K562 (cell line): Measurements from ENCODE around the gene AMIGO1. TPM values are rescaled to one million over a fixed set of nuclear protein-coding genes. Genes with fewer than 3 reads are reported as not detected.

ENCODE experiments used
- BMI1 ChIP-seq: fragments of 150-350 bp; IDR thresholded peaks from 2 replicates; pipeline ENCODE4 v1.6.1; 2014; ENCODE audit warnings: low read length
- CHD4 ChIP-seq: fragments of 200-600 bp; sonication (generic); IDR thresholded peaks from 3 replicates; pipeline ENCODE4 v1.6.1; 2012; ENCODE audit warnings: low read depth, mild to moderate bottlenecking, mixed read lengths, low read length, inconsistent platforms; ENCODE audit not compliant: insufficient read depth, insufficient replicate concordance, poor library complexity, severe bottlenecking
- CREB3L1 ChIP-seq: fragments of 450-650 bp; IDR thresholded peaks from 2 replicates; pipeline ENCODE4 v1.6.1; 2014; ENCODE audit warnings: low read depth, mild to moderate bottlenecking, moderate library complexity, borderline replicate concordance
- CTBP1 ChIP-seq: fragments of 450-650 bp; IDR thresholded peaks from 2 replicates; pipeline ENCODE4 v1.6.1; 2016; ENCODE audit warnings: borderline replicate concordance
- GATAD2A ChIP-seq: fragments of 450-650 bp; IDR thresholded peaks from 2 replicates; pipeline ENCODE4 v1.6.1; 2017
- HDAC6 ChIP-seq: IDR thresholded peaks from 2 replicates; pipeline ENCODE4 v1.6.1; 2012; ENCODE audit warnings: low read depth, mild to moderate bottlenecking, control low read depth, inconsistent platforms, low read length, moderate library complexity
- IFI16 ChIP-seq: fragments of 250-450 bp; sonication (Bioruptor Pico); IDR thresholded peaks from 2 replicates; pipeline ENCODE4 v2.1.2; 2022; ENCODE audit warnings: mild to moderate bottlenecking, inconsistent platforms
- MCM3 ChIP-seq: fragments of 450-650 bp; IDR thresholded peaks from 2 replicates; pipeline ENCODE4 v1.6.1; 2016
- NCOA2 ChIP-seq, 2 experiments: fragments of 450-650 bp; IDR thresholded peaks; 2 replicates each; pipeline ENCODE4 v1.6.1; 2018; ENCODE audit warnings: mild to moderate bottlenecking in 2 of 2, moderate library complexity in 1 of 2; ENCODE audit not compliant: partially characterized antibody in 2 of 2
- NONO ChIP-seq, 2 experiments: fragments of 200-400 bp in 1 of 2; fragments of 450-650 bp in 1 of 2; formaldehyde crosslinking in 1 of 2; IDR thresholded peaks; 2 replicates each; pipeline ENCODE4 v1.6.1; 2017; ENCODE audit warnings: low read depth in 2 of 2, mild to moderate bottlenecking in 2 of 2, moderate library complexity in 2 of 2, low read length in 1 of 2
- PHTF2 ChIP-seq: fragments of 250-450 bp; sonication (Bioruptor Pico); IDR thresholded peaks from 2 replicates; pipeline ENCODE4 v1.5.0; 2021; ENCODE audit warnings: mild to moderate bottlenecking
- RBM15 ChIP-seq: fragments of 200-400 bp; formaldehyde crosslinking; IDR thresholded peaks from 2 replicates; pipeline ENCODE4 v1.6.1; 2018; ENCODE audit warnings: mild to moderate bottlenecking, low read length, moderate library complexity; ENCODE audit not compliant: insufficient read depth
- RNF219 ChIP-seq: fragments of 250-450 bp; sonication (Bioruptor Pico); IDR thresholded peaks from 2 replicates; pipeline ENCODE4 v1.5.0; 2022; ENCODE audit warnings: mild to moderate bottlenecking
- SETDB1 ChIP-seq: IDR thresholded peaks from one replicate; pipeline ENCODE4 v1.6.1; 2012; ENCODE audit warnings: low read length, control low read depth, inconsistent platforms
- SIN3A ChIP-seq, 2 experiments: fragments of 150-350 bp in 1 of 2; IDR thresholded peaks; 2 replicates each; pipeline ENCODE4 v1.6.1; 2011 to 2016; ENCODE audit warnings: borderline replicate concordance in 2 of 2, low read depth in 2 of 2, low read length in 2 of 2, mild to moderate bottlenecking in 2 of 2, moderate library complexity in 2 of 2; ENCODE audit not compliant: control insufficient read depth in 1 of 2
- SLC30A9 ChIP-seq: fragments of 250-450 bp; sonication (Bioruptor Pico); IDR thresholded peaks from 2 replicates; pipeline ENCODE4 v1.8.0; 2022; ENCODE audit warnings: mild to moderate bottlenecking, moderate library complexity
- TFAM ChIP-seq: fragments of 250-450 bp; sonication (Bioruptor Pico); conservative IDR thresholded peaks from 2 replicates; pipeline ENCODE4 v1.5.0; 2021; ENCODE audit warnings: mild to moderate bottlenecking, moderate library complexity
- XRCC4 ChIP-seq: IDR thresholded peaks from one replicate; pipeline ENCODE4 v1.6.1; 2011; ENCODE audit not compliant: insufficient read depth, insufficient read length; ENCODE audit errors: extremely low read depth
- ZNF165 ChIP-seq: fragments of 250-450 bp; sonication (Bioruptor Pico); IDR thresholded peaks from 2 replicates; pipeline ENCODE4 v1.4.0; 2020; ENCODE audit warnings: borderline replicate concordance
- ZNF217 ChIP-seq: sonication (generic); formaldehyde crosslinking; IDR thresholded peaks from 2 replicates; pipeline ENCODE4 v1.8.0; 2022; ENCODE audit warnings: mild to moderate bottlenecking, missing genetic modification reagents
- ZNF23 ChIP-seq: fragments of 250-450 bp; sonication (Bioruptor Pico); IDR thresholded peaks from 2 replicates; pipeline ENCODE4 v1.4.0; 2020; ENCODE audit warnings: mild to moderate bottlenecking
- ZNF583 ChIP-seq: fragments of 250-450 bp; sonication (Bioruptor Pico); IDR thresholded peaks from 2 replicates; pipeline ENCODE4 v1.4.0; 2020
- ZNF639 ChIP-seq, 2 experiments: fragments of 200-800 bp in 1 of 2; sonication (Bioruptor generic) in 1 of 2; sonication (generic) in 1 of 2; formaldehyde crosslinking in 1 of 2; IDR thresholded peaks in 1 of 2; conservative IDR thresholded peaks in 1 of 2; 2 replicates each; pipeline versions ENCODE4 v1.5.0 to v1.6.1; 2016 to 2020; ENCODE audit warnings: missing compliant biosample characterization in 1 of 2, missing genetic modification characterization in 1 of 2, missing genetic modification reagents in 1 of 2
- ZNF695 ChIP-seq: fragments of 450-650 bp; formaldehyde crosslinking; IDR thresholded peaks from 2 replicates; pipeline ENCODE4 v1.4.0; 2020; ENCODE audit warnings: mild to moderate bottlenecking, moderate library complexity
- polyA plus RNA-seq, 8 experiments: library from polyadenylated mRNA; depleted of rRNA in 4 of 8; stranded (reverse) in 5 of 8; unstranded in 3 of 8; fragments of >200 nt; fragmentation: Nextera tagmentation in 2 of 8; fragmentation: Illumina TruSeq in 1 of 8; extraction: Ambion mirVana in 2 of 8; extraction: Trizol in 1 of 8; gene quantifications; 2 replicates each; pipeline versions ENCODE4 v1.2.1 to v1.2.3, GENCODE V29; 2011 to 2014; ENCODE audit warnings: inconsistent platforms in 1 of 8, missing spikeins in 1 of 8
- total RNA-seq, 7 experiments: library from RNA; depleted of rRNA in 6 of 7; stranded (reverse); fragments of >200 nt in 6 of 7; fragmentation: Illumina TruSeq in 2 of 7; extraction: Trizol in 2 of 7; gene quantifications; 2 replicates each; pipeline versions ENCODE4 v1.2.1 to v1.2.3, GENCODE V29; 2011 to 2021; ENCODE audit warnings: low replicate concordance in 1 of 7

Gene AMIGO1
- total and polyA plus RNA-seq, 9 of the 15 experiments (the other 6 are each of a cell fraction or from before 2014, with no cell fraction given), result 0.24 to 1.0 (median 0.54) TPM

- TF ChIP-seq ZNF165 (CRISPR knock-in tag), result no peak
- TF ChIP-seq SIN3A (IDR thresholded peaks at IDR 0.05; ENCODE audit: borderline replicate concordance in 2 of 2, control insufficient read depth in 1 of 2, low read depth in 2 of 2, low read length in 2 of 2), result 0 out of 4 replicates have a peak, but pooled peaks of 1 of the 2 experiments have one; percentile 7
- TF ChIP-seq ZNF639 (CRISPR knock-in tag; conservative IDR thresholded peaks at IDR 0.05 in 1 of 2, IDR thresholded peaks at IDR 0.05 in 1 of 2), result no peak
- no peak for TF ChIP-seq TFAM (CRISPR knock-in tag)
- no peak; the same call in 1 of the 2 replicates for TF ChIP-seq CREB3L1
- no peak; a peak in 1 of 4 replicates for TF ChIP-seq NONO (IDR thresholded peaks at IDR 0.05; ENCODE audit: low read depth in 2 of 2, low read length in 1 of 2)
- no peak for TF ChIP-seq RBM15
- TF ChIP-seq HDAC6, result no peak
- peak; percentile 62; the same call in 1 of the 2 replicates for TF ChIP-seq CTBP1
- TF ChIP-seq ZNF217 (CRISPR knock-in tag), result no peak
- no peak for TF ChIP-seq ZNF695 (CRISPR knock-in tag)
- TF ChIP-seq PHTF2 (CRISPR knock-in tag), result no peak
- no peak for TF ChIP-seq MCM3
- TF ChIP-seq NCOA2 (IDR thresholded peaks at IDR 0.05; ENCODE audit: partially characterized antibody in 2 of 2), result no peak
- TF ChIP-seq RNF219 (CRISPR knock-in tag), result no peak
- no peak for TF ChIP-seq SETDB1
- no peak for TF ChIP-seq CHD4
- no peak for TF ChIP-seq ZNF23 (CRISPR knock-in tag)
- TF ChIP-seq BMI1, result no peak
- no peak for TF ChIP-seq IFI16 (CRISPR knock-in tag)
- TF ChIP-seq SLC30A9 (CRISPR knock-in tag), result no peak
- no peak for TF ChIP-seq ZNF583
- TF ChIP-seq XRCC4, result no peak
- TF ChIP-seq GATAD2A, result no peak
These were observed 23.0 kb upstream of the AMIGO1 start (continued) for GRCh38 chr1:109532365-109533136.
